Measurements from ENCODE around the gene SNX13. TPM values are rescaled to one million over a fixed set of nuclear protein-coding genes. Genes with fewer than 3 reads are reported as not detected.

Gene SNX13, protein sequence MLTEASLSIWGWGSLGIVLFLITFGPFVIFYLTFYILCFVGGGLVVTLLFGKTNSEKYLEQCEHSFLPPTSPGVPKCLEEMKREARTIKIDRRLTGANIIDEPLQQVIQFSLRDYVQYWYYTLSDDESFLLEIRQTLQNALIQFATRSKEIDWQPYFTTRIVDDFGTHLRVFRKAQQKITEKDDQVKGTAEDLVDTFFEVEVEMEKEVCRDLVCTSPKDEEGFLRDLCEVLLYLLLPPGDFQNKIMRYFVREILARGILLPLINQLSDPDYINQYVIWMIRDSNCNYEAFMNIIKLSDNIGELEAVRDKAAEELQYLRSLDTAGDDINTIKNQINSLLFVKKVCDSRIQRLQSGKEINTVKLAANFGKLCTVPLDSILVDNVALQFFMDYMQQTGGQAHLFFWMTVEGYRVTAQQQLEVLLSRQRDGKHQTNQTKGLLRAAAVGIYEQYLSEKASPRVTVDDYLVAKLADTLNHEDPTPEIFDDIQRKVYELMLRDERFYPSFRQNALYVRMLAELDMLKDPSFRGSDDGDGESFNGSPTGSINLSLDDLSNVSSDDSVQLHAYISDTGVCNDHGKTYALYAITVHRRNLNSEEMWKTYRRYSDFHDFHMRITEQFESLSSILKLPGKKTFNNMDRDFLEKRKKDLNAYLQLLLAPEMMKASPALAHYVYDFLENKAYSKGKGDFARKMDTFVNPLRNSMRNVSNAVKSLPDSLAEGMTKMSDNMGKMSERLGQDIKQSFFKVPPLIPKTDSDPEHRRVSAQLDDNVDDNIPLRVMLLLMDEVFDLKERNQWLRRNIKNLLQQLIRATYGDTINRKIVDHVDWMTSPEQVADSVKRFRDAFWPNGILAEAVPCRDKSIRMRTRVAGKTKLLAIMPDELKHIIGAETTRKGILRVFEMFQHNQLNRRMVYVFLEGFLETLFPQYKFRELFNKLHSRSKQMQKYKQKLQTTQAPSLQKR
- 16.8 and 27.4 TPM in 2 replicates for total RNA-seq

DNA sequence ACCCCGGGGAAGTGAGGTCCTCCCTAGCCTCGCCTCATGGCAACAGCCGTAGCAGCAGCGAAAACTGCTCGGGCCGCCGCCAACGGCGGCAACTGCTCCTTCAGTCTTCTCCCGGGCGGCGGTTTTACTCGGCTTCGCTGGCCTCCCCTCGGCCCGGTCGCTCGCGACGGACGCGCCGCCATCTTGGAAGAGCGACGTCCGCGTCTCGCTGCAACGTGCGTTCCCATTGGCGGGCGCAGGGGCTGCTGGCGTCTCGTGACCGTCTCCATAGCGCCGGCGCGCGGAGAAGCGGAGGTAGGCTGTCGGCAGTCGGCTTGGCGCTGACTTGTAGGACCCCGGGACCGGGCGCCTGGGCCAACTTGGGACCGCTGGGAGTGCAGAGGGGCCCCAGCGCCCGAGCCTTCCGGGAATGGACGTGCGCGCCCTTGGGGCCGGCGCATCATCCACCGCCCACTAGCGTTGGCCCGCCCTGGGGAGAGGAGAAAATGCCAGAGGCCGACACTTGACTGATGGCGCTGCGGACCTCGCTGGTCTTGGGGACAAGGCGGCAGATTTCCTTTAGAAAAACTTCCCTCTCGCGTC, at the start of gene SNX13:
Gene SNX13, minus strand, starts transcription at position 193 of the 582 bp plus-strand sequence. CDS start 199 bp downstream, outside the sequence.
- DNase-seq (ENCODE audit: low read depth in 2 of 2), result peak; percentile 95 to 96

DNA sequence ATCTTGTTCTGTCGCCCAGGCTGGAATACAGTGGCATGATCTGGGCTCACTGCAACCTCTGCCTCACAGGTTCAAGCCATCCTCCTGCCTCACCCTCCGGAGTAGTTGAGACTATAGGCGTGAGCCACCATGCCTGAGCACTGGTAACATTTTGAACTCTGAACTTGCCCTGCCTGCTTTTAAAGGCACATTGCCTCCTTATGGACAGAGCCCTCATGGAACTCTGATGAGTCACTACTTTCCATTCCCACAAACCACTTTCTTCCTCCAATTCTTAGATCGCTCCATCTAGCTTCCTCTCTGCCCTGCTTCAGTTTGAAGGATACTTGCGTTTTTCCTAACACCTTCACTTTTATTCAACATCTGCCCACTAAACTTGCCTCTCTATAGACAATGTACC, 49.3 kb upstream of the SNX13 start:
- DNase-seq (ENCODE audit: low read depth in 2 of 2), result peak in 1 of 2 donors; percentile 32

DNA sequence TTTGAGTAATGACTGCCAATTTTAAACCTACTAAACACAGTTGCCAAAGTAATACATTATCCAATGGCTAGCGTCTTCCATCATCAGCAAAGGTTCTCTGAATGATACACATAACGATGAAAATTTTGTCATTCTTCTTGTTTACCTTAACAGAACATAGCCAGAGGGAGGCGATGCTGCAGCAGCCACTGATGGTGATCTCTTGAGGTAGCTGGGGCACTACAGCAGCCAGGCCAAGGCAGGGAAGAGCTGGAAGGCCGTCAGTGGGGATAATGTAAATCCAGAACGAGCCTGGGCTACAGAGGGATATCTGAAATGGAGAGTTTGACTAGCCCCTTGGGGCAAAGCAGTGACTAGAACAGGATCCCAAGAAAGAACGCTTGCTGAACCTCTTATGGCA, 48.6 kb upstream of the SNX13 start:
- DNase-seq (ENCODE audit: low read depth in 2 of 2), result no peak

DNA sequence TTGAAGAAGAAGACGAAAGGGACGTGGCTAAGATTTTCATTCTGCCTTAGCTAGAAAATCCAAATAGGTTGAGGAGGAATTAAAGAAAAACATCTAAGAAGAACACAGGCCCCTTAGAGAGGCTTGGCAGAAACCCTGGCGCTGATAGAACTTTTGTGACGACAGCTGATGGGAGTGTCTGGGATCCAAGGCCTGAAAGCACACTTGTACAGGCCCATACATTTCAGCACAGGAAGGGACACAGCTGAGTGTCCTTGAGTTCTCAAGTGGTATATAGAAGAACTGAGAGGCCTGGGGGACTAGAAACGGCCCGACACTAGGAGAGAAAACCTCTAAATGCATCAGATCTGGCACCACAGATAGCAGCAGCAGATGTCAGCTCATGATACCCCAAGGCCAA, 47.8 kb upstream of the SNX13 start:
- DNase-seq (ENCODE audit: low read depth in 2 of 2), result no peak

GRCh38 chr7:17986851-17987250, 46.6 kb upstream of the SNX13 start:
- DNase-seq (ENCODE audit: low read depth in 2 of 2), result peak in 1 of 2 donors; percentile 2

GRCh38 chr7:17985473-17986239, 45.4 kb upstream of the SNX13 start:
- no peak for DNase-seq (ENCODE audit: low read depth in 2 of 2)

DNA sequence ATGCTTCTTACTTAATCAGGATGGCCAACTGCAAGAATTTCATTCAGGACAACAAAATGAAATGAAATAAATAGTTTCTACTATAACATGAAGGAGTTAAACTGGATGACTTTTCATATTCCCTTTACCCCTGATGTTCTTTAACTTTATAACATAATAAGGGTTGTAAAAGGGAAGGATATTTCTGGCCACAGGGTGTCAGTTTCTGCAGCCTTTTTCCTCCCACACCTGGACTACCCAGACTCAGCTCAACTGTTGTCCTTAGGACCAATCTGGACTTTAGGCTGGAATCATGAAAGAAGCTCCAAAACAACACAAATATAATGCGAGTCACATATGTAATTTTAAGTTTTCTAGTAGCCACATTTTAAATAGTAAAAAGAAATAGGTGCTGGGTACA, 44.0 kb upstream of the SNX13 start:
- DNase-seq (ENCODE audit: low read depth in 2 of 2), result no peak

DNA sequence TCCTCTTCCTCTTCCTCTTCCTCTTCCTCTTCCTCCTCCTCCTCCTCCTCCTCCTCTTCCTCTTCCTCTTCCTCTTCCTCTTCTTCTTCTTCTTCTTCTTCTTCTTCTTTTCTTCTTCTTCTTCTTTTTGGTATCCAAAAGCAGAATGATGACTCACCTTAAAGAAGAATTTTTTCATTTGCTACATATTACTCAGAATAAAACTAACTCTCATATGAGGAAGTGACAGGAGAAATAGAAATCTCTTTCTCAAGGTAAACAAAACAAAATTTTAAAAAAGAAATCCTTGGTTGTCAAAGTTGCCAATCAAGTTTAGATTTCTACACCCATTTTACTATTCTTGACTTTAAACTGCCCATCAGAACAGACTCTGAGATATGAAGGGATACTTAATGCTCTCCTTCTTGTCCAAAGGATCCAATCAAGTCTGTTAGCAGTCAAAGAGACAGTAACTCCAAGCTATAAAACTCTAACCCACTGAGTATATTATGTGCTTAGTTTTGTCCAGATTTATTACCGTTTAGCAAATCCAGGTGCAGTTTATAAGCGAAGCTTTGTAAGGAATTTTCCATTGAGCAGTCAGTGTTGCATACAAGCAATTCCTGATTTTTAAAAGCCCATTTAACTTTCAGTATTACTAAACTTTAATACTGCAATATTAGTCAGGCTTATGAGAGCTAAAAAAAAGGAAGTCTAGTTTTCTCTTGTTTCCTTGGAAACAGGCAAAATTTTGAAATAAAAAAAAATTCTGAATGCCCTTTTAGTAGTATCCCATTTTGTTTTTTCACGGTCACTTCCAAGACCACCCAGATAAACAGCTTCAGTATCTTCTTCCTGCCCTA, 43.1 kb upstream of the SNX13 start:
- DNase-seq (ENCODE audit: low read depth in 2 of 2), result no peak

GRCh38 chr7:17976952-17977351, 36.7 kb upstream of the SNX13 start:
- no peak for DNase-seq (ENCODE audit: low read depth in 2 of 2)

GRCh38 chr7:17971411-17971810, 31.1 kb upstream of the SNX13 start:
- DNase-seq (ENCODE audit: low read depth in 2 of 2), result peak; percentile 34 to 39

DNA sequence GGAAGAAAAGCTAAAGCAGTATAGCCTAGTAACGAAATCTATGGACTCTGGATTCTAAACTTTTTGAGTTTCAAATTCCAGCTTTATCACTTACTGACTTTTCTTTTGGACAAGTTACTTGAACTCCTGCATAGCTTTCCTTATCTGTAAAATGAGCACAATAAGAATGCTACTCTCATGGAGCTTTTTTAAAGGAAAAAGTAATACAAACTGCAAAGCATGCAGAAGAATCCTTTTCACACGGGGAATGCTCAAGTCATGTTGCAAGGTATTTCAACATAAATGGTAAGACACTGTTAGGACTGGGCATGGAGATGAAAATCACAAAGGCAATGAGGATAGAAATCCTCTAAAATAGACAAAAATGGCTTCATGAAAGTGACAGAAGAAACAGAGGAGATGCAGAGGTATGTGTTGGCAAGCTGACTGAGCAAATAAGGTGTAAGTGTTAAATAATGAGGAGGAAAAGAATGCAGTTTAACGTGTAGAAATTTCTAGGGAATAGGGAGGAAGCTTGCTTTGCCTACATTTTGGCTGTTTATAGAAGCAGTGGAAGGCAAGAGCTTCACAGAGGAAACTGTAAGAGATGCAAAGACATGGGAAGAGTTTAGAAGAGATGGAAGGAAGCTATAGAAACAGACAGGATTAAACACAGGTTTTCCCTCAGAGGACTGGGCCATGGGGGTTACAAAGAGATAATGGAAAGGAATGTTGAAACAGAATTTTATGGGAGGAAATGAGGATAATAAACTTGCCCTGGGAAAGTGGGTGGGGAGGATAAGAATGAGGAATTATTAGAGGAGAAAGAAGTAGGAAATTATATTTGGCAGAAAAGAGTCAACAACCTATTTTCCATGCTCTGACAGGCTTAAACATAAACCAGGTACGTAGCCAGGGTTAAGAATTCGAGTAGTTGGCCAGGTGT, 28.8 kb upstream of the SNX13 start:
- no peak for DNase-seq (ENCODE audit: low read depth in 2 of 2)

DNA sequence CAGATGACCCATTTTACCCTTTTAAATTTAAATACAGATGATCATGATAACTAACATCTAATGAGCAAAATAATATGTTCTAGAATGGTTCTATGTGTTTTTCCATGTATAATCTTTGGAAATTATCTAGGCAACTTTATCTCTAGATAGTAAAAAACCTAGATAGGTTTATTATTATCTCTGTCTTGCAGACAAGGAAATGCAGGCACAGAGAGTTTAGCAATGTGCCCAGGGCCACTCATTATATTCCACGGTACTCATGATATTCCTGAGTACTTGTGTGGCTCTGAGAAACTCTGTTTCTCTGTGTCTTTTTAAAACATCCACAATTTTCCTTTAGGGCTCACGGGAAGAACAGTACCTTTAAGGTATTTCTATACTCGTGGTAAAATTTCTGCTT, 26.4 kb upstream of the SNX13 start:
- no peak for DNase-seq (ENCODE audit: low read depth in 2 of 2)

GRCh38 chr7:17965603-17966002, 25.3 kb upstream of the SNX13 start:
- peak; percentile 33 to 87 for DNase-seq (ENCODE audit: low read depth in 2 of 2)

GRCh38 chr7:17963281-17963680, 23.0 kb upstream of the SNX13 start:
- DNase-seq (ENCODE audit: low read depth in 2 of 2), result no peak

DNA sequence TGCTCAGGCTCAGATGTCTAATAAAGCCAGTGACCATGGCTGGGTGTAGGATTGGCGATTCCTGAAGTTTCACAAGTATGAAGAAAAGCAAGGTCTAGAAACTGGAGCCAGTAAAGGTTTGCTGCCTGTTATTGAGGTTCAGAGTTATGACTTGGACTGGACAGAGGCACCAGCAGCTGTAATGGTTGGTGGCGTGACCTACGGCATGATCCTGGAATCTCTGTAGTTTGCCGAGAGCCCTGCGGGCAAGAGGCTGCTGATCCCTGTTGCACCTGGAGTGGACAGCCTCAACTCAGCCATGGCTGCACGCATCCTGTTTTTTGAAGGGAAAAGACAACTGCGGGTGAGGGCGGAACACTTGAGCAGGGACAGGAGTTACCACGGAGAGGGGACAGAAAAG, 22.4 kb upstream of the SNX13 start:
- no peak for DNase-seq (ENCODE audit: low read depth in 2 of 2)

DNA sequence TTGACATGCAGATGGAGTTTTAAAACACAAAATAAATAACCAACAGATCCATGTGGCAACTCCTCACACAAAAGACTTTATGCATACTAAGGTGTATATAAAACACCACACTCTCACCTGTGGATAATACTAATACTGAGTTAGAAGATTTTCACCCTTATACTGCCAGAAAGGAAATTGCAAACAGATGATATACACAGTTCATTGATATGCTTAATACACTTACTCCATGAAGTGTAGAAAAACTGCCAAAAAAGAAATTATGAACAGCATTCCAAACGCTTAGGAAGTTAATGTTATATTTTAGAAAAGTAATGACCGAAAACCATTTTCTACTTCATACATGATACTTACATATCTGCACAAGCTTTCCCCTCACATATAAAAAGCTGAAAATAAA, 17.6 kb upstream of the SNX13 start:
- DNase-seq (ENCODE audit: low read depth in 2 of 2), result no peak

GRCh38 chr7:17952387-17952786, 12.1 kb upstream of the SNX13 start:
- no peak for DNase-seq (ENCODE audit: low read depth in 2 of 2)

DNA sequence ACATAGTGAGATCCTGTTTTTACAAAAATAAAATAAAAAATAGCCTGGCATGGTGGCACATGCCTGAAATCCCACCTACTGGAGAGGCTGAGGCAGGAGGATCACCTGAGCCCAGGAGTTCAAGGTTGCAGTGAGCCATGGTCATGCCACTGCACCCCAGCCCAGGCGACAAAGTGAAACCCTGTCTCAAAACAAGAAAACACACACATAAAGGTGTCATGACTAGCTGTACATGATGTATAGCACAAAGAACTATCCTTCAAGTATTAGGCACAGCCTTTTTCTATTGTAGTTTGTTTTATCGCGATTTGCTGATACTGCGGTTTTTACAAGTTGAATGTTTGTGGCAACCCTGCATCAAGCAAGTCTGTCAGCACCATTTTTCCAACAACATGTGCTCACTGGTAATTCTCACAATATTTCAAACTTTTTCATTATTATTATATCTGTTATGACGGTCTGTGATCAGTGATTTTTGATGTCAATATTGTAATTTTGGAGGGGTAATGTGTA, 11.5 kb upstream of the SNX13 start:
- DNase-seq (ENCODE audit: low read depth in 2 of 2), result no peak

Measured in lung microvascular endothelial cell (primary cell).